Dermis microvascular lymphatic vessel endothelial cell (primary cell): ENCODE data around the gene MIDN. TPM values are rescaled to one million over a fixed set of nuclear protein-coding genes. Genes with fewer than 3 reads are reported as not detected.

Experiments
- DNase-seq, 2 donors: peaks; one replicate each; pipeline versions ENCODE4 v3.0.0 to v3.0.0-alpha.2; 2010; ENCODE audit warnings: low read depth in 2 of 2
- total RNA-seq: library from RNA; depleted of rRNA; stranded (reverse); fragments of >200 nt; gene quantifications from 2 replicates; pipeline ENCODE4 v1.2.1, GENCODE V29; 2014

The MIDN gene
- total RNA-seq, 1 donor from 2014 or later, result 4.9 TPM

GRCh38 chr19:1232652-1233072, 15.7 kb upstream of the MIDN start:
- peak; percentile 64 to 74 for DNase-seq

DNA sequence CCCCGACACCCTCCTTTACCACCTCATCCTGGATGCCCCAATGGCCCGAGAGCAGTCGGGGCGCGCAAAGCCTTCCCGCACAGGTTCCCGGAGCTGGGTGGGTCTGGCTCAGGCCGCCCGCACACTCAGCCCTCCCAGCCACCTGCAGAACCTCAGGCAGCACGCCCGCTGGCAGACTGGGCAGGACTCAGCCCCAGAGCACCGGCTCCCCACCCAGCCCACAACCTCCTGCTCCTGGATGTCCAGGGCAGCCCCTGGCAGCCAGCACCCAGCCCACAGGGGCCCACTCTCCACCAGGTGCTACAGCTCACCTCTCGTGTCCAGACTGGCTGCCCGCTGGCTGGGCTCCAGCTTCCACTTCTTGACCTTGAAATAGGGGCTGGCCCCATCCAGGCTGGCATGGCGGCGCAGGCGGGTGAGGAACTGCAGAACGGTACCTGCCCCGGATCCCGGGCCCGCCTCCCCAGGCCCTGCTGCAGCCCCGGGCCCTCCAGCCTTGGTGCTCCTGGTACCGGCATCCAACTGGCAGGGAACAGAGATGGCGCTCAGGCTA, 15.2 kb upstream of the MIDN start:
- no peak for DNase-seq

GRCh38 chr19:1234051-1234954, 14.1 kb upstream of the MIDN start:
- DNase-seq, result no peak

DNA sequence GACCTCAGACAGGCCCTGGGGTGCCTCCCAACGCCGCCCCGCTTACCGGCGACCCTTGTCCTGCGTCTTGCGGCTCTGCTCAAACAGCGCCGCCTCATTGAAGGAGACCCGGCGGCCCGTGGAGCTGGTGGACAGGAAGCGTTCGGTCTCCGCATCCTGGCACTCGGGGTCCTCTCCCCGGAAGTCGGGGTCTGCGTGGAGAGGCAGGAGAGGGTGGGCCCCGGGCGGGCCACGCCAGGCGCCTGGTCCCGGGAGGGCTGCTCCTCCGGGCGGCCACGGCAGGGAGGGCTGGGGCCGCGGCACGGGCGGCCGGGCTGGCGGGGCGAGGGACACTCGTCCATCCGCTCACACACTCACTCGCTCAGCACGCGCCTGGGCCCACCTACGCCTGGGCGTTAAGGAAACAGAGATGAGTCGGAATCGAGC, 13.4 kb upstream of the MIDN start:
- no peak for DNase-seq

DNA sequence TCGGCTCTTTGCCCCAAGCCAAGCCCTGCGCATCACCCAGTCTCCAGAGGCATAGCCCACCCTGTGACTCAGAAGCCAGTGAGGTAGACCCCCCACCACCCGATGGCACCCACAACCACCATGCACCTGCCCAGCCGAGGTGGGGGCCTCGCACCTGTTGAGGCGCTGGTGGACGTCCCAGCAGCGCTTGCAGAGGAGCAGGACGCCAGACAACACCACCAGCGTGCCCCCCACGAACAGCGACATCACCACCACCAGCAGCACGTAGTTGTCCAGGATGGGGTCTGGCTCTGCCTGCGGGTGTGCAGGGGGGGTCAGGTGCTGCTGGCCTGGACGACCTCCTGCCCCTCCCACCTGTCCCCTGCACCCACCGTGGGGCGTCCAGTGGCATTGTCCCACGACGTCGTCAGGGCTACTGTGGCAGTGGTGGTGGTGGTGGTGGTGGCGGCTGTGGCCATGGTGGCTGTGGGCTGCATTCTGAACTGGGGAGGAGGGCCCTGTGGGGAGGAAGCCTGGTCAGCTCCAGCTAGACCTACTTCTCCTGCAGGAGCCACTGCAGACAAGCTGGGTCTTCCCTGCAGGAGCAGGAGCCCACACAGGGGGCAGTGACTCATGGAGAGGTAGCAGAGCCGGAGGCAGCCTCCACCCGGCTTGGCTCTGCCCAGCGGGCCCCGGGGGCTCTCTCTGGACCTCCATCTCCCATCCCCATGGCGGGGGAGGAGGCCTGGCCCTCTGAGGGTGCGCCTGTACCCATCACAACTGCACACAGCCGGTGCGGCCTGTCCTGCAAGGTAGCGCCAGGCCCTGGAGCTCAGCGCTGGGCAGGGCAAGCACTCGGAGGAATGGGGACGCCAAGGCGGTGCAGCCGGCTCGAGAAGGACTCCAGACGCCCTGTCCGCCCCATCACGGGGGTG, 12.5 kb upstream of the MIDN start:
- no peak for DNase-seq

GRCh38 chr19:1236576-1236975, 11.8 kb upstream of the MIDN start:
- no peak for DNase-seq

DNA sequence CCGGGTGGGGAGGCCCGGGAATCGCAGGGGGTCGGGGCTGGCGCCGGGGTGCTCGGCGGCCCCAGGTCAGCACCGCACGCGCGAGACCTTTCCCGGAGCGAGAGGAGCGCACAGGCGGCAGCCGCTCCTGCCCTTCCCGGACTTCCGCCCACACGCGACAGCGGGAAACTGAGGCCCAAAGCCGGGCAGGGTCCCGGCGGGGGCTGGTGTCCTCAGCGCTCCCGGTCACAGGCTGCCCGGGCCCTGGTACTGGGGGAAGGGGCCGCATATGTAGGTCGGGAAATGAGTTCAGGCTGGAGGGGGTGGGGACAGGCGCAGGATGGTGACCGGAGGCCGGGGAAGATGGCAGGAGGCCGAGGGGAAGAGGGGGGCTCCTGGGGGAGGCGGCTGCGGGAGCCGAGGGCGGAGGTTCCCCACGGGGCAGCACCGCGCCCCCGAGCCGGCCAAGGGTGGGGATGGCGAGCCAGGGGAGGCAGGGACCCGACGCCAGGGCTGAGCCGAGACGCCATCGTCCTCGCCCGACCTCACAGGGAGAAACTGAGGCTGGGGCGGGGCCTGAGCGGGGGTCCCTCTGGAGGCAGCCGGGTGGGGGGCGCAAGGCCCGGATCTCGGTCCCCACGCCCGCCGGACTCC, 11.2 kb upstream of the MIDN start:
- peak in 1 of 2 donors; percentile 39 for DNase-seq

DNA sequence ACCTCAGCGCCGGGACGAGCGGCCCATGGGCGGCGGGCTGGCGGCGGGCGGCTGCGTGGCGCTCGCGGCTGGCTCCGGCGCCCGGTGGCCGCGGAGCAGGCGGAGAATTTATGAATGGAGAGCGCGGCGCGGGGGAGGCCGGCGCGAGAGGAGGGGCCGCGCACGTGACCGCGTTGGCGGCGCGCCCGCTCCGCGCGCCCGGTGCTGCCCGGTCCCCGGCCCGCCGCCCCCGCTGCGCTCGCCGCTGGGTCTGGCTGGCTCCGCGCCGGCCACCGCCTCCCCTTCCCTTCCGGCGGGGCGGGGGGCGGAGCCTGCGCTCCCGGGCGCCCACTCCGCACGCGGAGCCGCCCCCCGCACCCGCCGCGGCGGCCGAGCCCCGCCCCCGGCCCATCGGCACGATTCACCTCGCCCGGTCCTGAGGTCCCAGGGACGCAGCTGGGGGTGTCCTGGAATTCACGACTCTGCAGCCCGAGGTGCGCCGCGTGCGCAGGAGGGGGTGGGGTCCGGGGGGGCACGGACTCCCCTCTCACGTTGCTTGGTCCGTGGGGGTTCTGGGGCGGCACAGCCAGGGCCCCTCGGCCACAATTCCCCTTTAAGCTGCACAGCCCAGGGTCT, 10.5 kb upstream of the MIDN start, which contains the start of gene CBARP:
Gene CBARP, minus strand, starts transcription at position 252 of the 615 bp plus-strand sequence. CDS start 1,905 bp downstream, outside the sequence.
- DNase-seq, result peak in 1 of 2 donors; percentile 41

DNA sequence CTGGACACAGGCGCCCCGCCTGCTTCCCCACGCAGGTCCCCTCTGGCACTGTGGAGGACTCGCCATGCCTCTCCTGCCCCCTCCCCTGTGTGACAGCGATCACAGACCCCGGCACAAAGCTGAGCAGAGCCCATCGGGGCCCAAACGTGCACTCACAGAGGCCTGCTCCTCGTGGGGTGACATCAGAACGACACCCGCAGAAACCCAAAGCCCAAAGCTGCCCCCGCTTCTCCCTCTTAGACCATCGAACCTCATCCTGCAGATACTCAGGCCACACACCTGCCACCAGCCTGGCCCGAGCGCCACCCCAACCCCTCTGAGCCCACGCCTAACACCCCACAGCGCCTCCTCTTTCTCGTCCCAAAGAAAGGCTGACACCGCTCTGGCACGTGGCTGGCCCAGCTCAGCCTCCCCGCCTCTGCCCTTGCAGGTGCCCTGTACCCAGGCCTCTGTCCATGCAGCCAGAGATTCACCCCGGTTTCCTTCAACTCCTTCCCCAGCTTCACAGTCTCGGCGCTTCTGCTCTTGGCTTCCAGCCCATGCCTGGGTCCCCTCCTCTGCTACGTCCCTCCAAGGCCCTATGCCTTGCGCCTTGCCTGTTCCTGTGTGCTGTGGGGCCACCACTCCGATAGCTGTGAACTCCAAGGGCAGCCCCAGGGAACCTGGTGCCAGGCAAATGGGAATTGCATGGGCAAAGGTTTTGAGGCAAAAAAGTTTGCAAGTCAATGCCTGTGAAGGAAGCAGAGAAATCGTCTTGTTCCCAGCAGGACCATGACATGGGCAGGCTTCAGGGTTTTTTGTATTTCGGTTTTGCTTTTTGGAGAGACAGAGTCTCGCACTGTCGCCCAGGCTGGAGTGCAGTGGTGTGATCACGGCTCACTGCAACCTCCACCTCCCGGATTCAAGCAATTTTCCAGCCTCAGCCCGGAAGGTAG, 9.7 kb upstream of the MIDN start:
- no peak for DNase-seq

GRCh38 chr19:1239420-1239795, 9.0 kb upstream of the MIDN start:
- DNase-seq, result no peak

- peak; percentile 78 to 91 for DNase-seq
Measured at GRCh38 chr19:1239796-1240737, 8.3 kb upstream of the MIDN start.

DNA sequence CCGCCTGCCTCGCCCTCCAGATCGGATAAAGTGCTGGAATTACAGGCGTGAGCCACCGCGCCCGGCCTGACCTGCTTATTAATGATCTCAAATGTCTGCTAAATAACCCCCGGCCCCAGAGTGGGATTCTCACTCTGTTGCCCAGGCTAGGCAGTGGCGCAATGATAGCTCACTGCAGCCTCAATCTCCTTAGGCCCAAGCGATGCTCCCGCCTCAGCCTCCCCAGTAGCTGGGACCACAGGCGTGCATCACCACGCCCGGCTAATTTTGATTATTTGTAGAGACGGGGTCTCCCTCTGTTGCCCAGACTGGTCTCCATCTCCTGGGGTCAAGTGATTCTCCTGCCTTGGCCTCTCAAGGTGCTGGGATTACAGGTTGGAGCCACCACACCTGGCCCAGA, 7.5 kb upstream of the MIDN start:
- DNase-seq, result no peak

- peak; percentile 87 to 95 for DNase-seq
Measured at GRCh38 chr19:1241417-1242095, 6.8 kb upstream of the MIDN start, which contains the start of gene ATP5F1D. ATP5F1D (plus strand) TSS chr19:1241751; CDS start chr19:1241851, 100 bp downstream.

DNA sequence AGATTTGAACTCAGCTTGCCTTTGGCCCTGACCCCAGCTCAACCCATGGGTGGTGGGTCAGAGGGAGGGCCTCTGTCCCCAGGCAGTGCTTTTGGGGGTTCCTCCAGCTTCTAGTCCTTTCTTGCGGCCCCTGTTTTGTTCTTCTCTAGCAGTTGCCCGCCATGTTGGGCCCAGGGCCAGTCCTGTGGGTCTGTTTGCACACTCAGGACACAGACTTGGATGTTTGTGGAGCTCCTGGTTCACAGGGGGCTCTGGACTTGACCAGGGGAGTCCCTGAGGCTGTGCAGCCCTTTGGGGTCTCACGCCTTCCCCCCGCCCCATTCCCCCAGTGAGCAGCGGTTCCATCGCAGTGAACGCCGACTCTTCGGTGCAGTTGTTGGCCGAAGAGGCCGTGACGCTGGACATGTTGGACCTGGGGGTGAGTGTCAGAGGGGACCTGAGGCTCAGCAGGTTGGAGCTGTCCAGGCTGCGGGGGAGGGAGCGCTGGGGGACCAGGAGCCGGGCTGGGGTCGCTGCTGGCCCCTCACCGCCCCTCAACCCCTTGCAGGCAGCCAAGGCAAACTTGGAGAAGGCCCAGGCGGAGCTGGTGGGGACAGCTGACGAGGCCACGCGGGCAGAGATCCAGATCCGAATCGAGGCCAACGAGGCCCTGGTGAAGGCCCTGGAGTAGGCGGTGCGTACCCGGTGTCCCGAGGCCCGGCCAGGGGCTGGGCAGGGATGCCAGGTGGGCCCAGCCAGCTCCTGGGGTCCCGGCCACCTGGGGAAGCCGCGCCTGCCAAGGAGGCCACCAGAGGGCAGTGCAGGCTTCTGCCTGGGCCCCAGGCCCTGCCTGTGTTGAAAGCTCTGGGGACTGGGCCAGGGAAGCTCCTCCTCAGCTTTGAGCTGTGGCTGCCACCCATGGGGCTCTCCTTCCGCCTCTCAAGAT, 4.4 kb upstream of the MIDN start:
- DNase-seq, result peak in 1 of 2 donors; percentile 82

- no peak for DNase-seq
Measured at GRCh38 chr19:1244693-1245451, 3.5 kb upstream of the MIDN start.
